GM10248 (cell line): Measurements from ENCODE around the gene HDX.
"Not testable (repeated sequence)": the region's sequence is repeated elsewhere in the genome, so short reads cannot be mapped to it uniquely, and the experiment has no call there.

Experiments
- CTCF ChIA-PET: fragments of 300-600 bp; sonication (Branson Sonifier 250); formaldehyde crosslinking; extraction: SDS; loops from one replicate; lab custom pipeline; 2021; ENCODE audit warnings: antibody characterized with exemption; lab: Yijun Ruan, JAX
- POLR2A ChIA-PET: fragments of 350-650 bp; sonication (Branson Sonifier 250); formaldehyde crosslinking; extraction: SDS; loops from one replicate; lab custom pipeline; 2020; ENCODE audit warnings: antibody characterized with exemption; lab: Yijun Ruan, JAX
- DNase-seq: peaks from one replicate; pipeline ENCODE4 v3.0.0; 2012; ENCODE audit errors: extremely low spot score
- TF ChIP-seq, protein P1 (sequence below): IDR thresholded peaks from 2 replicates; pipeline ENCODE4 v1.5.1; 2012; ENCODE audit warnings: mild to moderate bottlenecking, low read depth; ENCODE audit errors: extremely low read depth, missing control alignments, control extremely low read depth

HDX gene

GRCh38 chrX:84318661-84319060, 183.6 kb downstream of the HDX start:
- DNase-seq: no peak
- TF ChIP-seq, protein P1, sequence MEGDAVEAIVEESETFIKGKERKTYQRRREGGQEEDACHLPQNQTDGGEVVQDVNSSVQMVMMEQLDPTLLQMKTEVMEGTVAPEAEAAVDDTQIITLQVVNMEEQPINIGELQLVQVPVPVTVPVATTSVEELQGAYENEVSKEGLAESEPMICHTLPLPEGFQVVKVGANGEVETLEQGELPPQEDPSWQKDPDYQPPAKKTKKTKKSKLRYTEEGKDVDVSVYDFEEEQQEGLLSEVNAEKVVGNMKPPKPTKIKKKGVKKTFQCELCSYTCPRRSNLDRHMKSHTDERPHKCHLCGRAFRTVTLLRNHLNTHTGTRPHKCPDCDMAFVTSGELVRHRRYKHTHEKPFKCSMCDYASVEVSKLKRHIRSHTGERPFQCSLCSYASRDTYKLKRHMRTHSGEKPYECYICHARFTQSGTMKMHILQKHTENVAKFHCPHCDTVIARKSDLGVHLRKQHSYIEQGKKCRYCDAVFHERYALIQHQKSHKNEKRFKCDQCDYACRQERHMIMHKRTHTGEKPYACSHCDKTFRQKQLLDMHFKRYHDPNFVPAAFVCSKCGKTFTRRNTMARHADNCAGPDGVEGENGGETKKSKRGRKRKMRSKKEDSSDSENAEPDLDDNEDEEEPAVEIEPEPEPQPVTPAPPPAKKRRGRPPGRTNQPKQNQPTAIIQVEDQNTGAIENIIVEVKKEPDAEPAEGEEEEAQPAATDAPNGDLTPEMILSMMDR: no peak
- POLR2A ChIA-PET: no interaction called here
- CTCF ChIA-PET: no interaction called here

- CTCF ChIA-PET, POLR2A ChIA-PET, DNase-seq: not testable (repeated sequence)
Measured at GRCh38 chrX:84315946-84316345, 186.3 kb downstream of the HDX start.
